Gastroesophageal sphincter (tissue), 3 donors: ENCODE measurements around the gene AKAP12.

Source experiments
- EP300 ChIP-seq: sonication (generic); formaldehyde crosslinking; IDR thresholded peaks from one replicate; pipeline ENCODE4 v1.6.1; 2017; ENCODE audit warnings: antibody characterized with exemption, mild to moderate bottlenecking
- POLR2A ChIP-seq, 2 donors: fragments of 450-650 bp; IDR thresholded peaks; one replicate each; pipeline ENCODE4 v1.6.1; 2017; ENCODE audit warnings: antibody characterized with exemption in 2 of 2, mild to moderate bottlenecking in 2 of 2, moderate library complexity in 1 of 2
- POLR2AphosphoS5 ChIP-seq: sonication (generic); formaldehyde crosslinking; IDR thresholded peaks from one replicate; pipeline ENCODE4 v1.6.1; 2017; ENCODE audit warnings: antibody characterized with exemption
- TF ChIP-seq, protein P1 (sequence below), 4 experiments: fragments of 200-600 bp in 2 of 4; fragments of 450-650 bp in 2 of 4; sonication (generic) in 1 of 4; IDR thresholded peaks; one replicate each; pipeline ENCODE4 v1.5.1; 2017 to 2019; ENCODE audit warnings: antibody characterized with exemption in 4 of 4, mild to moderate bottlenecking in 2 of 4, moderate library complexity in 2 of 4

DNA sequence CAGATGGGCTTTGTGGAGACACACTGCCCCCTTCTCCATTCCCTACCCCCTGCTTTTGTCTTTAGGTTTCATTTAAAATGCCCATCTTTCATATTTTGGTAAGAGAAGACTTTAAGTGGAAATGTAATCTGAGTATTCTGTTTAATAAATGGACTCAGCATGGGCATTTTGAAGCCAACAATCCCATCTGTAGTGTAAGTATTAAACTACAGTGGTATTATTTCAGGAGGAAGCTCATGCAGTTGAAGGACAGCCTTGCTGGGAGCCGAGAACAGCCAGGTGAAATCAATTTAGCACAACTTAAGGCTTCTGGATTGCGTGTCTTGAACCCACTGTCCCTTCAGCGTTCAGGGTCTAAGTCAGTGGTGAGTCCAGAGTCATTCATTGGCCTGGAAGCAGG is 63.5 kb downstream of the AKAP12 start:
- TF ChIP-seq, protein P1, sequence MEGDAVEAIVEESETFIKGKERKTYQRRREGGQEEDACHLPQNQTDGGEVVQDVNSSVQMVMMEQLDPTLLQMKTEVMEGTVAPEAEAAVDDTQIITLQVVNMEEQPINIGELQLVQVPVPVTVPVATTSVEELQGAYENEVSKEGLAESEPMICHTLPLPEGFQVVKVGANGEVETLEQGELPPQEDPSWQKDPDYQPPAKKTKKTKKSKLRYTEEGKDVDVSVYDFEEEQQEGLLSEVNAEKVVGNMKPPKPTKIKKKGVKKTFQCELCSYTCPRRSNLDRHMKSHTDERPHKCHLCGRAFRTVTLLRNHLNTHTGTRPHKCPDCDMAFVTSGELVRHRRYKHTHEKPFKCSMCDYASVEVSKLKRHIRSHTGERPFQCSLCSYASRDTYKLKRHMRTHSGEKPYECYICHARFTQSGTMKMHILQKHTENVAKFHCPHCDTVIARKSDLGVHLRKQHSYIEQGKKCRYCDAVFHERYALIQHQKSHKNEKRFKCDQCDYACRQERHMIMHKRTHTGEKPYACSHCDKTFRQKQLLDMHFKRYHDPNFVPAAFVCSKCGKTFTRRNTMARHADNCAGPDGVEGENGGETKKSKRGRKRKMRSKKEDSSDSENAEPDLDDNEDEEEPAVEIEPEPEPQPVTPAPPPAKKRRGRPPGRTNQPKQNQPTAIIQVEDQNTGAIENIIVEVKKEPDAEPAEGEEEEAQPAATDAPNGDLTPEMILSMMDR (IDR thresholded peaks at IDR 0.05): no peak
- TF ChIP-seq POLR2AphosphoS5 (no peak), POLR2A (IDR thresholded peaks at IDR 0.05) (no peak), EP300 (no peak)
